HG02763 (cell line): ENCODE data around the gene PPP1R1A.

Source experiments
- ATAC-seq: cut with Tn5 transposase; IDR thresholded peaks from one replicate; pipeline ENCODE4 v1.9.1; 2021; ENCODE audit warnings: mild to moderate bottlenecking, moderate library complexity; ENCODE audit not compliant: unreplicated experiment

PPP1R1A gene

GRCh38 chr12:54588110-54588889, at the start of gene PPP1R1A:
Gene PPP1R1A, minus strand, starts transcription at chr12:54588659. Its CDS starts 171 bp downstream, at chr12:54588488.
- no peak for ATAC-seq

GRCh38 chr12:54634795-54635194, 46.3 kb upstream of the PPP1R1A start, which contains the start of gene LACRT:
Gene LACRT, minus strand, starts transcription at chr12:54634895. Its CDS starts 54 bp downstream, at chr12:54634841.
- ATAC-seq, result no peak

- no peak for ATAC-seq
These were observed 43.7 kb upstream of the PPP1R1A start for GRCh38 chr12:54631988-54632728.

- no peak for ATAC-seq
These were observed 43.1 kb upstream of the PPP1R1A start for GRCh38 chr12:54631551-54631950.

GRCh38 chr12:54629925-54630324, 41.5 kb upstream of the PPP1R1A start:
- ATAC-seq, result no peak

GRCh38 chr12:54628186-54628846, 39.9 kb upstream of the PPP1R1A start:
- no peak for ATAC-seq

DNA sequence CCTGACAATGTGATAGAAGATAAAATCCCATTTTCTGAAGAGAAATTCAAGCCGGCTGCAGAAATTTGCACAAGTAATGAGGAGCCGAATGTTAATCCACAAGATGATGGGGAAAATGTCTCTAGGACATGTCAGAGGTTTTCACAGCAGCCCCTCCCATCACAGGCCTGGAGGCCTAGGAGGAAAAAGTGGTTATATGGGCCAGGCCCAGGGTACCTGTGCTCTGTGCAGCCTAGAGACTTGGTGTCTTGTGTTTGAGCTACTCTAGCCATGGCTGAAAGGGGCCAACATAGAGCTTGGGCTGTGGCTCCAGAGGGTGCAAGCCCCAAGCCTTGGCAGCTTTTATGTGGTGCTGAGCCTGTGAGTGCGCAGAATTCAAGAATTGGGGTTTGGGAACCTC, 38.8 kb upstream of the PPP1R1A start:
- ATAC-seq, result no peak

GRCh38 chr12:54625598-54625997, 37.1 kb upstream of the PPP1R1A start:
- ATAC-seq, result no peak

GRCh38 chr12:54624315-54625279, 36.1 kb upstream of the PPP1R1A start:
- no peak for ATAC-seq

GRCh38 chr12:54622463-54623183, 34.2 kb upstream of the PPP1R1A start:
- no peak for ATAC-seq

DNA sequence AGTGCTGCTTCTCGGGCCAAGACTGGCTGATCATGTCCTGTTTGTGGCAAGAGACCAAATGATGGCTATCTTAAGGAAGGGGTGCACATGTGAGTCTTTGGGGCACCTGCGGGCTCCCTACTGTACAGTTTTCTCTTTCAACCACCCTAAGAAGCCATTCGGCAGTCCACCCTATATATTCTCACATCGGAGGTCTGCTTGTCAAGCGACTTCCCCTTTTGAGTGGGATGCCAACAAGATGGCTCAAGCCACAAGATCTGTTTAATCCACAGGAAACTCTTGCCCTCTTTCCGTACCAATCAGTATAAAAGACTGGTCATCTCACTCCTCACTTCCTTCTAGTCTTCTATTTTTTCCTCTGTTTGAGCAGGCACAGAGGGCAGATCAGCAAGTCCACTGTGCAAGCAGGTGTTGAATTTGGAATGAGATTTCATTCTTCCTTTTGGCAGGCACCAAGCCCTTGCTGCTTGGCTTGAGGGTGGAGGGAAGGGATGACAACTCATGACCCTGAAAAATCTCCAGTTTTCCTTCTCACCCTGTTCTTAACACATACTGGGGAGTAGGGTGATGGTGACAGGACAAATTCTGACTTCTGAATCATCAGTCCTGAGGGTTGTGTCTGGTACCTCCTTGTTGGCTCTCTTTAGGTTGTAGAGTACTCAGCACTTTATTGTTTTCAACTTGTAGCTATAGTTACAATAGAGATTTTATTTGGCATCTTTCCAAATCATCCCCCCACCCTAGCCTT, 28.6 kb upstream of the PPP1R1A start:
- ATAC-seq, result no peak

GRCh38 chr12:54612225-54612750, 23.8 kb upstream of the PPP1R1A start:
- no peak for ATAC-seq

- no peak for ATAC-seq
These were observed 23.3 kb upstream of the PPP1R1A start for GRCh38 chr12:54611715-54612149.

DNA sequence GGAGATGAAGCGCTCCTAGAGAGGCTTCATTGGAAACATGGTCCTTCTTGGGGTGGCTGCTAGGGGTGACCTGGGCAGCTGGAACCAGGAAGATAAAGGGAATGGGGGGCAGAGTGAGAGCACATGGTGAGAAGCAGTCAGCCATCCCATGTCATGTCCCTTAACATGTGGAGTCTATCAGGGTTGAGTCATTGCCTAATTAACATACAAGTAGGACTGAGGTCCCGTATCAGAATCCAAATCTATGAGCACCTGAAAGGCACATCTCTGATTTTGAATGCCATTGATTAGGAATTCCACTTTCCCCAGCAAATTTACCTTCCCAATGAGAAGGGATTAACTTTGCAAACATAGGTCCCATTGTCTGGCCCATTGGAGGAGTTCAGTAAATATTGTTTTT, 20.3 kb upstream of the PPP1R1A start:
- no peak for ATAC-seq

DNA sequence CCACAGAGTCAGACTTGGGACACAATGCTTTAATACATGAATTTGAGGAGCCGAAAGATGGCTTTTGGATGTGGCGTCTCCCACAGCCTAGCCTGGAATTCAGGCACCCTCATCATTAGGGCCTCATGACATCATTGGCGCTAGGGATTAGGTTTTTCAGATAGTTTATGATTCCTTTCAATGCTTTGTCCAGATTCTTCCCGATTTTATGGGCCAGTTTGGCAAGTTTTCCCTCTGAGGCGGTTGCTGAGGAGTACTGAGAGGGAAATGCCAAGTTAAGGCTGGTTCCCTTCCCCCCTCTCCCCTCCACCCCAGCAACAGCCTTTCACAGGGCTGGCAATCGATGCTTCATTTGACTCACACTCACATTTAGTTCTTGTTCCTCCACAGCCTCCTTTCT, 19.7 kb upstream of the PPP1R1A start:
- no peak for ATAC-seq

DNA sequence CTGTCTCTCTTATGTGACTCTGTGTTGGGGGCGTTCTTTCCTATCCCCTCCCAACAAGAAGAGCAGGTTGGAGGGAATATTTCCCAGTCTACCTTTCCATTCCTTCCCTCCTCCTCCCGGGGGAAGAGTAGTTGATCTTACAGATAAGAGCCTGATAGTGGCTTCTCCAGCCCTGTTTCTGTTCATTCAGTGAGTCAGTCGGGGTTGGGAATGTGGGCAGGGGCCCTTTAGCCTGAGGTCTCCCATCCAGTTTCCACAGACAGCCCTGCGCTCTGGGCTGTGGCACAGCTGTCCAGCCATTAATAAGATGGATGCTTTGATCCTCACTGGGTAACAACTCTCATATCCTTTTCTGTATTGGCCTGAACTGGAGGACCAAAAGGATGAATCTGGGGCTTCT, 18.1 kb upstream of the PPP1R1A start:
- no peak for ATAC-seq

DNA sequence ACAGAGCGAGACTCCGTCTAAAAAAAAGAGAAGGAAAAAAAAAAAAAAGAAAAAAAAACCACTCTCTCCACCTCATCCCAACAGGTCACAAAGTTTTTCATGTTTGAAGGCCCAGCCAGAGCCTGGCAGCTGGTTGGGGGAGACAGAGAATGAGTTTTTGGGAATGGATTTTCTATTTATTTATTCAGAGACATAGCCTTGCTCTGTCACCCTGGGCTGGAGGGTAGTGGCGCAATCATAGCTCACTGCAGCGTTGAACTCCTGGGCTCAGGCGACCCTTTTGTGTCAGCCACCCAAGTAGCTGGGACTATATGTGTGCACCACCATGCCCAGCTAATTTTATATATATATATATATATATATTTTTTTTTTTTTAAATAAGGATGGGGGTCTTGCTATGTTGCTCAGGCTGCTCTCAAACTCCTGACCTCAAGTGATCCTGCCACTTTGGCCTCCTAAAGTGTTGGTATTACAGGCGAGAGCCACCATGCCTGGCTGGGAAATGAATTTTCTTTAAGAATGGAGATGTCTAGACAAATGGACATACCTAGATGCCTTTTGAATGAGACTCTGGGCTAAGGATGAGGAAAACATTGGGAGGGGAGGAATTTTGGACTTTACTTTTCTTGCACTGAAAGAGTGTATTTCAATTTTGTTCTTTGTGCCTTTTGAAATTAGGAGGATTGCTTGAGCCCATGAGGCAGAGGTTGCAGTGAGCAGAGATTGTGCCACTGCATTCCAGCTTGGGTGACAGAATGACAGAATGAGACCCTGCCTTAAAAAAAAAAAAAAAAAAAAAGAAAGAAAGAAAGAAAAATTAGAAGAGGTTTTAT, 16.9 kb upstream of the PPP1R1A start:
- ATAC-seq, result no peak

- ATAC-seq, result no peak
These were observed 16.0 kb upstream of the PPP1R1A start for GRCh38 chr12:54604436-54604835.
